ENCODE results near the gene ITGB5.

Gene ITGB5

GRCh38 chr3:124748560-124749198 lies 138.5 kb downstream of the ITGB5 start:
- TF ChIP-seq MAX (IDR thresholded peaks at IDR 0.05; ENCODE audit: low read depth, low read length) (no peak), CTCF (IDR thresholded peaks at IDR 0.05; ENCODE audit: low read depth, low read length) (no peak), MYC (IDR thresholded peaks at IDR 0.05; ENCODE audit: low read depth, low read length) (no peak), POLR2A (IDR thresholded peaks at IDR 0.05; ENCODE audit: extremely low read depth, insufficient read length) (no peak)
- DNase-seq (ENCODE audit: low read depth), result no peak
- no peak overlapping the region for H3K4me3 ChIP-seq (ENCODE audit: low read depth, low read length)

- H3K4me3 ChIP-seq (ENCODE audit: low read depth, low read length), result no peak overlapping the region
- no peak for DNase-seq (ENCODE audit: low read depth)
- TF ChIP-seq MYC (IDR thresholded peaks at IDR 0.05; ENCODE audit: low read depth, low read length) (no peak), MAX (IDR thresholded peaks at IDR 0.05; ENCODE audit: low read depth, low read length) (no peak), POLR2A (IDR thresholded peaks at IDR 0.05; ENCODE audit: extremely low read depth, insufficient read length) (no peak), CTCF (IDR thresholded peaks at IDR 0.05; ENCODE audit: low read depth, low read length) (no peak)
Observed at GRCh38 chr3:124747111-124747981, 139.8 kb downstream of the ITGB5 start.

GRCh38 chr3:124745756-124746155 lies 141.4 kb downstream of the ITGB5 start:
- TF ChIP-seq POLR2A (IDR thresholded peaks at IDR 0.05; ENCODE audit: extremely low read depth, insufficient read length) (no peak), MAX (IDR thresholded peaks at IDR 0.05; ENCODE audit: low read depth, low read length) (no peak), CTCF (IDR thresholded peaks at IDR 0.05; ENCODE audit: low read depth, low read length) (no peak), MYC (IDR thresholded peaks at IDR 0.05; ENCODE audit: low read depth, low read length) (no peak)
- no peak for DNase-seq (ENCODE audit: low read depth)
- H3K4me3 ChIP-seq (ENCODE audit: low read depth, low read length), result no peak overlapping the region

- H3K4me3 ChIP-seq (ENCODE audit: low read depth, low read length), result no peak overlapping the region
- DNase-seq (ENCODE audit: low read depth), result no peak
- TF ChIP-seq MAX (IDR thresholded peaks at IDR 0.05; ENCODE audit: low read depth, low read length) (no peak), POLR2A (IDR thresholded peaks at IDR 0.05; ENCODE audit: extremely low read depth, insufficient read length) (no peak), MYC (IDR thresholded peaks at IDR 0.05; ENCODE audit: low read depth, low read length) (no peak), CTCF (IDR thresholded peaks at IDR 0.05; ENCODE audit: low read depth, low read length) (no peak)
Observed at GRCh38 chr3:124741027-124741426, 146.1 kb downstream of the ITGB5 start.

- H3K4me3 ChIP-seq (ENCODE audit: low read depth, low read length), result peak overlapping the region; percentile 100
- TF ChIP-seq MYC (IDR thresholded peaks at IDR 0.05; ENCODE audit: low read depth, low read length) (no peak), CTCF (IDR thresholded peaks at IDR 0.05; ENCODE audit: low read depth, low read length) (no peak), POLR2A (IDR thresholded peaks at IDR 0.05; ENCODE audit: extremely low read depth, insufficient read length) (no peak), MAX (IDR thresholded peaks at IDR 0.05; ENCODE audit: low read depth, low read length) (no peak)
- DNase-seq (ENCODE audit: low read depth), result no peak
Observed at GRCh38 chr3:124731760-124732159, 155.4 kb downstream of the ITGB5 start.
